CD1c-positive myeloid dendritic cell (primary cell): ENCODE measurements around the gene EEPD1.
"Not testable (repeated sequence)": the region's sequence is repeated elsewhere in the genome, so short reads cannot be mapped to it uniquely, and the experiment has no call there.

ENCODE experiments used
- DNase-seq: peaks from one replicate; pipeline ENCODE4 v3.0.0-alpha.2; 2016; ENCODE audit errors: extremely low spot score

EEPD1 gene

DNA sequence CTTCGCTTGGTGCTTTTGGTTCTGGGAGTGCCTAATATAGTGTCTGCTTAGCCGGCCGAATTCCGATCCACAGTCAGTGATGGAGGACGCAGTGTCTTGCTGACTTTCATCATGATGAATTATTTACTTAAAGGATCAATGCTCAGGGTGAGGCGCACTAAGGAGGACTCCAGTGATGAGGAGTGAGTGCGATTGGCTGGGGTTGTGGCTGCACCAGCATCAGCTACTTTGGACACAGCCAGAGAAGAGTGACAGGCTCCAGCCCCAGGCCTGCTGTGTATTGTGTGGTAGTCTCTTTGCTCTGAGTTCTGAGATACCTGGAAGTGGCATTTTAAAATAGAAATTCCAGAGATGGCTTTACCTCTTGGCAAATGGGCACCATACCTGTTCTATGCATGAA, 163.3 kb downstream of the EEPD1 start:
- DNase-seq: no peak

DNA sequence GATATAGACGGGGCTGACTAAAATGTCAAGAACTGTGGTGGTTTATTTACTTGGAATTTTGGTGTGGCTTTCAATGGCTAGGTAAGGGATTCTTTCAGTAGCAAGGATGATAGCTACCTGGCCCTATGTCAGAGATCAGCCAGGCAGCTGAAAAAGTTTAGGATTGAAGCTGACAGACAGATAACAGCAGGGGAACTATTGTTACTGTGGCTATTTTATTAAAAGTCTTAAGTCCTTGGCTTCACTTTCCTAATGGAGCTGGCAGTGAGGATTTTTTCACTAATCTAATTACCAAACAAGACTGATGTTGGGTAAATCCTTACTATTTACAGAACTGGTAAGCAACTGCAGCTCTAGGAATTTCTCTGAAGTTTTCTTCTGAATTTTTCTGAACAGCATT, 164.2 kb downstream of the EEPD1 start:
- DNase-seq: no peak

DNA sequence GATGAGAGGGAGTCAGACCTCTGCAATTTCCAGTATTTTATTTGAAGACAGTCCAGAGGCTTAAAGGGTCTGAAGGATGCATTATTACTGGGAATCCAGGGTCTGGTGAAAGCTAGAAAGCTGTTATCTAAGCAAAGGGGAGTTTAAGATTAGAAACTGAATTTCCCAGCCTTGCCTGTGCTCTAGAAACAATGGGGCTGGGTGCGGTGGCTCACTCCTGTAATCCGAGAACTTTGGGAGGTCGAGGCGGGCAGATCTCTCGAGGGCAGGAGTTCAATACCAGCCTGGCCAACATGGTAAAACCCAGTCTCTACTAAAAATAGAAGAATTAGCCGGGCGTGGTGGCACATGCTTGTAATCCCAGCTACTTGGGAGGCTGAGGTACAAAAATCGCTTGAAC, 165.1 kb downstream of the EEPD1 start:
- no peak for DNase-seq

- not testable (repeated sequence) for DNase-seq
These were observed 168.2 kb downstream of the EEPD1 start for GRCh38 chr7:36321284-36321683.

GRCh38 chr7:36336390-36336789, 183.3 kb downstream of the EEPD1 start:
- DNase-seq: no peak

DNA sequence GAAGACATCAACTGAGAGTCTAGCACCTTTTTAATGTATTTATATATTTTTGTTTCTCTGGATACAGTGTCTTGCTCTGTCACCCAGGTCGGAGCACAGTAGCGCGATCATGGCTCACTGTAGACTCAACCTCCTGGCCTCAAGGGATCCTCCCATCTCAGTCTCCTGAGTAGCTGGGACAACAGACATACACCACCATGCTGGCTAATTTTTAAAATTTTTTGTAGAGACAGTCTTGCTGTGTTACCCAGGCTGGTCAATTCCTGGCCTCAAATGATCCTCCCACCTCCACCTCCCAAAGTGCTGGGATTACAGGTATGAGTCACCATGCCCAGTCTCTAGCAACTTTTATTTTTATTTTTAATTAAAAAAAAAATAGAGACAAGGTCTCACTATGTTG, 185.2 kb downstream of the EEPD1 start:
- no peak for DNase-seq

DNA sequence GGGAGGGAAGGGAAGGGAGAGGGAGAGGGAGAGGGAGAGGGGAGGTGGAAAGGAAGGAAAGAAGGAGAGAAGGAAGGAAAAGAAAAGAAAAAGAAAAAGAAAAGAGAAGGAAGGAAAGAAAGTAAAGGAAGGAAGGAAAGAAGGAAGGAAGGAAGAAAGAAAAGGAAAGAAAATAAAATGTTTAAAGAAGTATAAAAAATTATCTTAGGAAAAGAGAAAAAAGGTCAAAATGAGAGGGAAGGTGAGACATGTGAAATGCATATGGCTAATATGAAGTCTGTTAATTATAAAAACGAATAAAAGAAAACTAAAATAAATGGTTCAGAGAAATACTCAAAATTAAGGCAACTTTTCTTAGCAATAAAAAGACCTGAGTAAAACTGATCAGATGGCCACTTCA, 190.5 kb downstream of the EEPD1 start:
- no peak for DNase-seq

GRCh38 chr7:36344622-36345021, 191.6 kb downstream of the EEPD1 start:
- DNase-seq: no peak

DNA sequence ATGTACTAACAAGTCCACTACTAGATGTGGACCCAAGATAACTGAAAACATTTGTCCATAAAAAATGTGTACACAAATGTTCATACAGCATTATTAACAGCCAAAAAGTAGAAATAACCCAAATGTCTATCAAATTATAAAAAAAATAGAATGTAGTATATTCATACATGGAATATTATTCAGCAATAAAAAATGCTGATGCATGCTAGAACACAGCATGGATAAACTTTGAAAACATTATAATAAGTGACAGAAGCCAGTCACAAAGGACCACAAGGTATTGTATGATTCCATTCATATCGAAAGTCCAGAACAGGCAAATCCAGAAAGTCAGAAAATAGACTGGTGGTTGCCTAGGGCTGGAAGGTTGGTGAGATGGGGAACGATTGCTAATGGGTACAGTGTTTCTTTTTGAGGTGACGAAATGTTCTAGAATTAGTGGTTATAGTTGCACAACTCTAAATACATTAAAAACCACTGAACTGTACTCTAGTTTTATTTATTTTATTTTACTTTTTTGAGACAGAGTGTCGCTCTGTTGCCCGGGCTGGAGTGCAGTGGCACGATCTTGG, 193.3 kb downstream of the EEPD1 start:
- DNase-seq: no peak

DNA sequence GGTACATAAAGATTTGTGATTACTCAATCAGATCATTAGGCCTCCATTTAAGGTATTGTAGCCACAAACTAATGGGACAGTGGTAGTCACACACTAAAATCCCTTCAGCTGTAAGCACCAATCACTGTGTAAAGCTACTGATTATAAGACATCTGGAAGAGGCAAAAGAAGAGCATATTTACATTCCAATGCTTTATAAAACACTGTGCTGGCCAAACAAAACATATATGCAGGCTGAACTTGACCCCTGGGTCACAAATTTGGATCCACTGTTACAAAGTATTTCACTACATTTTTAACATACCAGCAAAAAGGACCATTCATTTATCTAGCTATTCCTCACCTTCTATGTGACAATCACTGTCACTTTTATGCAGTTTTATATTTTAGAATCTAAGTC, 195.2 kb downstream of the EEPD1 start:
- no peak for DNase-seq

DNA sequence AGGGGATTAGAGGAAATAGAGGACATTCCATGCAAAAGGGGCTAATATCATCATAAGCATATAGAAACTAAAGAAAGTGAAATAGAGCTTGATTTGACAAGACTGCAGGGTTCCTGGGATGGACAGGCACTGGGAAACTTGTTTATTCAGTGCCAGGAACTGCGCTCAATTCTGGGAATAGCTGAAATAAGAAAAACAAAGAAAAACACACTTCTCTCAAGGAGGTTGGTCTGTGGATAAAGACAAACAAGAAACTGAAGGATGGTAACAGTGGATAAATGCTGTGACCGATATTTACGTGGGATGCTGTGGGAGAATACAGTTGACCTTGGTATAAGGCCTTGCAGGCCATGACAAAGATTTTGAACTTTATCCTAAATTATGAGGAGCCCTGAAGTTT, 195.7 kb downstream of the EEPD1 start:
- no peak for DNase-seq

DNA sequence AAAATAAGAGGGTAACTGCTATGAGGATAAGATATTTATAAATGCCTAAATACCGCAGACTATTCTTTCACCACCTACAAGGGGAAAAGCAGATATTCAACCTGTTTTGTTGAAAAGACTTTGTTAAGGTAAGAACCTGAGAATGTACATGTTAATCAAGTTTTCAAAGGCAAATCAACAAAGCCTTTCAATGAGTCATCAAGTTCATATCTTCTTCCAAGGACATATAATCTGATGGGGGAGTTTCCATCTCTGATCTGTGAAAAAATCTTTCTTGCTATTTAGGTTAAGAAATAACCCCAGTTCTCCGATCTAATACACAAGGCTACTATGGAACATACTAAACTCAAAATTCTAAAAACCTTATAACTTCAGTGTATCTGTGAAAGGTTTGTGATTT, 196.6 kb downstream of the EEPD1 start:
- DNase-seq: no peak
